ENCODE measurements around the gene CCDC85C. TPM values are rescaled to one million over a fixed set of nuclear protein-coding genes. Genes with fewer than 3 reads are reported as not detected.

CCDC85C gene
- total RNA-seq, 2 experiments from 2014 or later, result 6.4 to 15.0 TPM

DNA sequence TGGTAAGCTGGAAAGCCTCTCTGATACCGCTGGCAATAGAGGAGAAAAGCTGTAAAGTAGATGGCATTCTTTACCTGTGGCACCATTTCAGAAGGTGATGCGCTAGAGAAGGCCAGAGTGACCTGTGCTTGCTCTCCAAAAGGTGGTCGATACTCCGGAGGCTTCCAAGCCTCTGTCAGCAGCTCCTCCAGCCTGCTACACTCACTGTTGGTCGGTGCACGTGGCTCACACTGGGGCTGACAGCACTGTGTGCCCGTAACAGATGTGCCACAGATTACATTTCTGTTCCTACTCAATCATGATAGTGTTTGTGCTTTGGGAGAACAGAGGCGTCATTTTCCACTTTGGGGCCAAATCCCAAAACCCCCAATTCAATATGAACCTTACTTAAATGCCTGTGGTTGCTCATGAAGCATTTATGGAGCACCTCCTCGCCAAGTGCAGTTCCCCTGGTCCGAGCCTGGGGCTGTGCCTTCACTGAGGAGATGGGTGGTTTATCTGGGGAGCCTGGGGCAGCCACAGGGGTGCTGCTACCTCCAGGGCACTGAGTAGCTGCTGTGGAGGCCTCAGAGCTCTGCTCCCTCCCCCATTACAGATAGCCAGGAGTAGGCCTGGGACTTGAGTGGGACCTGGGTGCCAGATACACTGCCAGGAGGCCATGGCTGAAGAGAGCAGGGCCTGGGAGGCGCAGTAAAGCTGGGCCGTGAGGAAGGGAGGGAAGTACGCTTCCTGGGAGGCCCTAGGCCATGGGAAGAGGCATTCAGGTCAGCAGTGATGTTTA is 96.0 kb downstream of the CCDC85C start:
- H3K9me3 ChIP-seq (ENCODE audit: low read length), result no peaks in the 10 kb centered on the region
- no TSS peak for BruUV-seq (replicated peaks)
- DNase-seq (ENCODE audit: low spot score), result no peak
- no peaks in the 10 kb centered on the region for H3K4me1 ChIP-seq (ENCODE audit: insufficient read depth, low read length, poor library complexity, severe bottlenecking)
- no peaks in the 10 kb centered on the region for H3K9me2 ChIP-seq (ENCODE audit: insufficient read depth, low read length)
- no peak overlapping the region for H3K4me2 ChIP-seq (ENCODE audit: low read length)
- POLR2A ChIA-PET, result interaction anchor here (0.6 kb wide), 1 partner anchor 216 kb away, joined by 3 read pairs; no protein-coding TSS in a partner anchor
- no peak overlapping the region for H3K27ac ChIP-seq (ENCODE audit: low read depth, low read length, poor library complexity, severe bottlenecking)
- TF ChIP-seq, protein P1, sequence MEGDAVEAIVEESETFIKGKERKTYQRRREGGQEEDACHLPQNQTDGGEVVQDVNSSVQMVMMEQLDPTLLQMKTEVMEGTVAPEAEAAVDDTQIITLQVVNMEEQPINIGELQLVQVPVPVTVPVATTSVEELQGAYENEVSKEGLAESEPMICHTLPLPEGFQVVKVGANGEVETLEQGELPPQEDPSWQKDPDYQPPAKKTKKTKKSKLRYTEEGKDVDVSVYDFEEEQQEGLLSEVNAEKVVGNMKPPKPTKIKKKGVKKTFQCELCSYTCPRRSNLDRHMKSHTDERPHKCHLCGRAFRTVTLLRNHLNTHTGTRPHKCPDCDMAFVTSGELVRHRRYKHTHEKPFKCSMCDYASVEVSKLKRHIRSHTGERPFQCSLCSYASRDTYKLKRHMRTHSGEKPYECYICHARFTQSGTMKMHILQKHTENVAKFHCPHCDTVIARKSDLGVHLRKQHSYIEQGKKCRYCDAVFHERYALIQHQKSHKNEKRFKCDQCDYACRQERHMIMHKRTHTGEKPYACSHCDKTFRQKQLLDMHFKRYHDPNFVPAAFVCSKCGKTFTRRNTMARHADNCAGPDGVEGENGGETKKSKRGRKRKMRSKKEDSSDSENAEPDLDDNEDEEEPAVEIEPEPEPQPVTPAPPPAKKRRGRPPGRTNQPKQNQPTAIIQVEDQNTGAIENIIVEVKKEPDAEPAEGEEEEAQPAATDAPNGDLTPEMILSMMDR (conservative IDR thresholded peaks at IDR 0.05; ENCODE audit: low read length), result no peak
- no peak for TF ChIP-seq EZH2phosphoT487 (IDR thresholded peaks at IDR 0.05; ENCODE audit: borderline replicate concordance, low read depth, low read length)
- no peaks in the 10 kb centered on the region for H3K79me2 ChIP-seq (ENCODE audit: insufficient read depth, low read depth, low read length)
- no peaks in the 10 kb centered on the region for H4K20me1 ChIP-seq (ENCODE audit: insufficient read depth, low read length)
- H2AFZ ChIP-seq (ENCODE audit: low read length), result no peak overlapping the region
- CTCF ChIA-PET (ENCODE audit: unreplicated experiment), result interaction anchor here (0.6 kb wide), 1 partner anchor 440 kb away, joined by 3 read pairs; no protein-coding TSS in a partner anchor
- no peak overlapping the region for H3K4me3 ChIP-seq (ENCODE audit: low read depth, low read length, poor library complexity, severe bottlenecking)
- intact Hi-C loops (cut with micrococcal nuclease; ENCODE audit: unreplicated experiment), result no loop called here
- H3K36me3 ChIP-seq (ENCODE audit: insufficient read depth, low read length), result peaks cover 81% of the 10 kb centered on the region

DNA sequence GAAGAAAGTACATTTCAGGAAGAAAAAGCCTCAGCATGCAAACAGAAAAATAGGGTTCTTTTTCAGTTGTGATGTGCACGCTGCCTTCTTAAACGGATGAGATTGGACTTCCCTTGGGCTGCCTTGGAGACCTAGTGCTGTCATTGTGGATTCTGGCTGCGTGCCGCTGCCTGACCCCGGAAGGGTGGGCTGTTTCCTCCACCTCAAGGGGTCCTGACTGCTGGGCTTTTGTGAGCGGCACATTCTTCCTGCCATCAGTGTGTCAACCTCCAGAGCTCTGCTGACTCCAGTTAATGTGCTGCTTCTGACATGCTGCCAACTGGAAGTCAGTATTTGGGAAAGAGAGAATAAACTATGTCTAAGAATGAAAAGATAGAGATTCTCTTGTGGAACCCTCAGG is 97.7 kb downstream of the CCDC85C start:
- Histone ChIP-seq H2AFZ (ENCODE audit: low read length) (no peak overlapping the region), H3K36me3 (ENCODE audit: insufficient read depth, low read length) (peaks cover 95% of the 10 kb centered on the region), H3K9me3 (ENCODE audit: low read length) (no peaks in the 10 kb centered on the region), H3K79me2 (ENCODE audit: insufficient read depth, low read depth, low read length) (no peaks in the 10 kb centered on the region), H3K9me2 (ENCODE audit: insufficient read depth, low read length) (no peaks in the 10 kb centered on the region), H4K20me1 (ENCODE audit: insufficient read depth, low read length) (no peaks in the 10 kb centered on the region), H3K4me2 (ENCODE audit: low read length) (no peak overlapping the region), H3K4me3 (ENCODE audit: low read depth, low read length, poor library complexity, severe bottlenecking) (no peak overlapping the region), H3K4me1 (ENCODE audit: insufficient read depth, low read length, poor library complexity, severe bottlenecking) (no peaks in the 10 kb centered on the region), H3K27ac (ENCODE audit: low read depth, low read length, poor library complexity, severe bottlenecking) (no peak overlapping the region)
- CTCF ChIA-PET (ENCODE audit: unreplicated experiment), result no interaction called here
- POLR2A ChIA-PET, result no interaction called here
- intact Hi-C loops (cut with micrococcal nuclease; ENCODE audit: unreplicated experiment), result no loop called here
- DNase-seq (ENCODE audit: low spot score), result no peak
- no peak for TF ChIP-seq EZH2phosphoT487 (IDR thresholded peaks at IDR 0.05; ENCODE audit: borderline replicate concordance, low read depth, low read length)
- TF ChIP-seq, protein P1 (conservative IDR thresholded peaks at IDR 0.05; ENCODE audit: low read length), result no peak
- no TSS peak for BruUV-seq (replicated peaks)

DNA sequence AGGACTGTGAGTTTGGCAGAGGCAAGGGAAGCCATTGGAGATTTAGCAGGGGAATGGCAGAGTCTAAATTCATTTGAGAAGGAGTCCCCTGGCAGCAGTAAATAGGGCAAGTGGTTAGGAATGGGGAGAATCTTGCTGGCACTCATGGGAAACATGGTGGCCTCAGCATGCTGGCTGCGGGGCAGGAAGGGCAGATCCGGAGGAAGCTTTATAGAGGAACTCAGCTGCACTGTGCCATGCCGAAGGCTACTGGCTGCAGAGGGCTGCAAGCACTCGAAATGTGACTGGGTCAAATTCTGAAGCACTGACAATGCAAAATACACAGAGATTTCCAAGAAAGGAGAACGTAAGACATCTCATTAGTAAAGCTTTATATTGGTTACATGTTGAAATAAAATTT is 98.9 kb downstream of the CCDC85C start:
- Histone ChIP-seq H4K20me1 (ENCODE audit: insufficient read depth, low read length) (no peaks in the 10 kb centered on the region), H3K9me2 (ENCODE audit: insufficient read depth, low read length) (no peaks in the 10 kb centered on the region), H3K9me3 (ENCODE audit: low read length) (no peaks in the 10 kb centered on the region), H3K4me1 (ENCODE audit: insufficient read depth, low read length, poor library complexity, severe bottlenecking) (no peaks in the 10 kb centered on the region), H3K79me2 (ENCODE audit: insufficient read depth, low read depth, low read length) (no peaks in the 10 kb centered on the region), H3K4me3 (ENCODE audit: low read depth, low read length, poor library complexity, severe bottlenecking) (no peak overlapping the region), H2AFZ (ENCODE audit: low read length) (no peak overlapping the region), H3K27ac (ENCODE audit: low read depth, low read length, poor library complexity, severe bottlenecking) (no peak overlapping the region), H3K36me3 (ENCODE audit: insufficient read depth, low read length) (peaks cover 97% of the 10 kb centered on the region), H3K4me2 (ENCODE audit: low read length) (no peak overlapping the region)
- POLR2A ChIA-PET, result no interaction called here
- no TSS peak for BruUV-seq (replicated peaks)
- CTCF ChIA-PET (ENCODE audit: unreplicated experiment), result no interaction called here
- TF ChIP-seq EZH2phosphoT487 (IDR thresholded peaks at IDR 0.05; ENCODE audit: borderline replicate concordance, low read depth, low read length), result no peak
- TF ChIP-seq, protein P1 (conservative IDR thresholded peaks at IDR 0.05; ENCODE audit: low read length), result no peak
- DNase-seq (ENCODE audit: low spot score), result no peak
- intact Hi-C loops (cut with micrococcal nuclease; ENCODE audit: unreplicated experiment), result no loop called here

All from OCI-LY7 (cell line).